HEK293T (cell line): ENCODE results near the gene CIDEC.

Experiments
- ARNT ChIP-seq: fragments of 450-650 bp; IDR thresholded peaks from 2 replicates; pipeline ENCODE4 v1.6.1; 2017; ENCODE audit warnings: mild to moderate bottlenecking
- BHLHE40 ChIP-seq: fragments of 450-650 bp; IDR thresholded peaks from 2 replicates; pipeline ENCODE4 v1.6.1; 2016; ENCODE audit warnings: mild to moderate bottlenecking, moderate library complexity, borderline replicate concordance
- ELF4 ChIP-seq: fragments of 450-650 bp; IDR thresholded peaks from 2 replicates; pipeline ENCODE4 v1.6.1; 2017; ENCODE audit warnings: antibody characterized with exemption
- FOXK2 ChIP-seq: fragments of 450-650 bp; IDR thresholded peaks from 2 replicates; pipeline ENCODE4 v1.6.1; 2016; ENCODE audit warnings: mild to moderate bottlenecking
- FOXM1 ChIP-seq: fragments of 450-650 bp; IDR thresholded peaks from 2 replicates; pipeline ENCODE4 v1.6.1; 2017; ENCODE audit warnings: mild to moderate bottlenecking, borderline replicate concordance
- HDGF ChIP-seq: fragments of 450-650 bp; IDR thresholded peaks from 2 replicates; pipeline ENCODE4 v1.6.1; 2017; ENCODE audit warnings: antibody characterized with exemption, borderline replicate concordance
- SP1 ChIP-seq: fragments of 450-650 bp; IDR thresholded peaks from 2 replicates; pipeline ENCODE4 v1.6.1; 2017
- SUZ12 ChIP-seq: fragments of 450-650 bp; IDR thresholded peaks from 2 replicates; pipeline ENCODE4 v1.6.1; 2016; ENCODE audit warnings: mild to moderate bottlenecking
- TARDBP ChIP-seq: fragments of 450-650 bp; IDR thresholded peaks from 2 replicates; pipeline ENCODE4 v1.6.1; 2016

GRCh38 chr3:9881441-9881840 is 1.4 kb upstream of the CIDEC start:
- TF ChIP-seq TARDBP (no peak), HDGF (no peak), ELF4 (no peak), SP1 (no peak), SUZ12 (no peak), FOXM1 (no peak), ARNT (no peak), FOXK2 (no peak), BHLHE40 (no peak)
